GM13977 (cell line): ENCODE measurements around the gene HADHA.

Experiments
- DNase-seq: peaks from one replicate; pipeline ENCODE4 v3.0.0; 2012; ENCODE audit warnings: low spot score
- CTCF ChIP-seq: IDR thresholded peaks from 2 replicates; pipeline ENCODE4 v1.5.1; 2012; ENCODE audit warnings: mild to moderate bottlenecking, control low read depth; ENCODE audit not compliant: insufficient read depth; ENCODE audit errors: extremely low read depth, missing control alignments
- in situ Hi-C: fragments of 300-500 bp; cut with MboI; formaldehyde crosslinking; loops from one replicate; pipeline ENCODE4 v1.12.0; 2022; ENCODE audit warnings: low sequenced_read_pairs, low pct_unique_long_range_greater_than_20kb, mixed read lengths, inconsistent platforms; ENCODE audit not compliant: unreplicated experiment

HADHA gene

GRCh38 chr2:26237868-26238267 lies 6.6 kb downstream of the HADHA start:
- no peak for DNase-seq
- TF ChIP-seq CTCF = no peak
- in situ Hi-C loops = no loop called here

GRCh38 chr2:26235089-26235488 lies 9.3 kb downstream of the HADHA start:
- in situ Hi-C loops = no loop called here
- DNase-seq = no peak
- peak; percentile 25 for TF ChIP-seq CTCF

- in situ Hi-C loops = no loop called here
- no peak for DNase-seq
- no peak for TF ChIP-seq CTCF
These were observed 13.6 kb downstream of the HADHA start for GRCh38 chr2:26230806-26231205.

GRCh38 chr2:26229595-26229994 lies 14.8 kb downstream of the HADHA start:
- in situ Hi-C loops = no loop called here
- DNase-seq = no peak
- no peak for TF ChIP-seq CTCF

GRCh38 chr2:26224095-26224494 lies 20.3 kb downstream of the HADHA start:
- TF ChIP-seq CTCF = no peak
- in situ Hi-C loops = no loop called here
- DNase-seq = no peak

GRCh38 chr2:26223018-26223417 lies 21.4 kb downstream of the HADHA start:
- TF ChIP-seq CTCF = no peak
- DNase-seq = no peak
- in situ Hi-C loops = no loop called here

- no peak for DNase-seq
- in situ Hi-C loops = no loop called here
- TF ChIP-seq CTCF = no peak
These were observed 26.7 kb downstream of the HADHA start for GRCh38 chr2:26217720-26218119.
